COLO668 (cell line): ENCODE data around the gene METAP1D.

ENCODE experiments used
- DNase-seq: peaks from one replicate; lab custom pipeline; 2025; ENCODE audit not compliant: unreplicated experiment; lab: John Stamatoyannopoulos, UW

METAP1D gene

GRCh38 chr2:172079838-172080640, 80.3 kb downstream of the METAP1D start:
- DNase-seq, result no peak

GRCh38 chr2:172080641-172081220, 81.0 kb downstream of the METAP1D start:
- no peak for DNase-seq

GRCh38 chr2:172081221-172082022, 81.7 kb downstream of the METAP1D start:
- no peak for DNase-seq

GRCh38 chr2:172082105-172082943, 82.6 kb downstream of the METAP1D start:
- no peak for DNase-seq

- peak; percentile 22 for DNase-seq
Observed at GRCh38 chr2:172082944-172083627, 83.3 kb downstream of the METAP1D start.

GRCh38 chr2:172083628-172084394, 84.1 kb downstream of the METAP1D start:
- no peak for DNase-seq

GRCh38 chr2:172084395-172084644, 84.6 kb downstream of the METAP1D start:
- peak; percentile 59 for DNase-seq

- DNase-seq, result peak; percentile 93
Observed at GRCh38 chr2:172084645-172085459, 85.1 kb downstream of the METAP1D start.

GRCh38 chr2:172085460-172086159, 85.9 kb downstream of the METAP1D start, which contains the start of gene DLX1:
DLX1 (plus strand) TSS chr2:172085507; CDS start chr2:172085678, 171 bp downstream.
- DNase-seq, result peak; percentile 62

GRCh38 chr2:172086241-172087206, 86.8 kb downstream of the METAP1D start:
- DNase-seq, result peak; percentile 64

- no peak for DNase-seq
Observed at GRCh38 chr2:172087207-172087779, 87.5 kb downstream of the METAP1D start.

- no peak for DNase-seq
Observed at GRCh38 chr2:172087780-172088244, 88.1 kb downstream of the METAP1D start.

- DNase-seq, result no peak
Observed at GRCh38 chr2:172088245-172089004, 88.7 kb downstream of the METAP1D start.

- no peak for DNase-seq
Observed at GRCh38 chr2:172089005-172089504, 89.3 kb downstream of the METAP1D start.

GRCh38 chr2:172089633-172090032, 89.9 kb downstream of the METAP1D start:
- DNase-seq, result no peak
